Right lobe of liver (tissue), 6 donors: ENCODE data around the gene ZNF142. TPM values are rescaled to one million over a fixed set of nuclear protein-coding genes. Genes with fewer than 3 reads are reported as not detected.
A peak's percentile ranks its signal among the peaks of the same experiment; 100 is the strongest.

ENCODE experiments used
- ATAC-seq, 4 donors: fragments of 200-7000 bp; cut with Tn5 transposase; one replicate each; pipeline ENCODE4 v1.9.1; 2020; ENCODE audit warnings: mild to moderate bottlenecking in 4 of 4, moderate library complexity in 4 of 4
- DNase-seq, 3 donors: peaks; one replicate each; pipeline ENCODE4 v3.0.0-alpha.2; 2020
- H3K27ac ChIP-seq, 3 donors: fragments of 200-600 bp; one replicate each; pipeline ENCODE4 v1.8.0; 2022
- H3K27me3 ChIP-seq, 2 donors: fragments of 200-600 bp; one replicate each; pipeline ENCODE4 v1.8.0; 2022
- H3K36me3 ChIP-seq, 4 donors: fragments of 200-600 bp; sonication (generic) in 1 of 4; one replicate each; pipeline versions ENCODE4 v1.5.1 to v1.8.0; 2017 to 2022; ENCODE audit warnings: control low read depth in 1 of 4
- H3K4me1 ChIP-seq, 4 donors: fragments of 200-600 bp; sonication (generic) in 1 of 4; one replicate each; pipeline versions ENCODE4 v1.5.1 to v1.8.0; 2017 to 2022; ENCODE audit warnings: control low read depth in 1 of 4
- H3K4me3 ChIP-seq, 3 donors: fragments of 200-600 bp; one replicate each; pipeline ENCODE4 v1.8.0; 2022
- H3K9me3 ChIP-seq, 4 donors: fragments of 200-600 bp; sonication (generic) in 1 of 4; one replicate each; pipeline versions ENCODE4 v1.5.1 to v1.8.0; 2017 to 2022; ENCODE audit warnings: control low read depth in 1 of 4
- POLR2A ChIP-seq: fragments of 450-650 bp; IDR thresholded peaks from one replicate; pipeline ENCODE4 v1.6.1; 2017; ENCODE audit warnings: antibody characterized with exemption, mild to moderate bottlenecking
- WGBS: methylation state at CpG from one replicate; pipeline ENCODE4 v1.1.6; 2018; ENCODE audit warnings: low coverage, low lambda C conversion rate; ENCODE audit not compliant: insufficient coverage; ENCODE audit errors: missing lambda C conversion rate; 5-methylcytosine and 5-hydroxymethylcytosine counted together
- intact Hi-C, 2 donors: fragments of 100-400 bp; cut with DNase I; formaldehyde crosslinking; loops; one replicate each; pipeline versions ENCODE4 v1.11.2 to v1.14.1; 2022
- total RNA-seq, 6 experiments: library from RNA; depleted of rRNA in 2 of 6; stranded (reverse); fragments of >200 nt in 2 of 6; fragmentation: NEBNext Ultra II Directional in 3 of 6; extraction: Animal tissue kit (Norgen Biotek cat#: 25700) in 3 of 6; gene quantifications; one replicate each; pipeline versions ENCODE4 v1.1.0 to v1.2.4, GENCODE V29; 2016 to 2023
- TF ChIP-seq, protein P1 (sequence below), 4 donors: fragments of 200-600 bp in 3 of 4; fragments of 450-650 bp in 1 of 4; IDR thresholded peaks; one replicate each; pipeline versions ENCODE4 v1.5.1 to v1.8.0; 2016 to 2022; ENCODE audit warnings: antibody characterized with exemption in 4 of 4, mild to moderate bottlenecking in 2 of 4
- donor health status: DM: no; HTN: yes; CAD: no.
- donor health status: DM: no; HTN: no; CAD: no.
- donor health status: DM: no; HTN: no; CAD: no.
- donor health status: DM: no; HTN: yes; CAD: no.
- donor health status: DM: no; HTN: yes; CAD: no.

ZNF142 gene
- total RNA-seq, 6 experiments from 2014 or later: 7.1 to 12.5 (median 7.5) TPM

DNA sequence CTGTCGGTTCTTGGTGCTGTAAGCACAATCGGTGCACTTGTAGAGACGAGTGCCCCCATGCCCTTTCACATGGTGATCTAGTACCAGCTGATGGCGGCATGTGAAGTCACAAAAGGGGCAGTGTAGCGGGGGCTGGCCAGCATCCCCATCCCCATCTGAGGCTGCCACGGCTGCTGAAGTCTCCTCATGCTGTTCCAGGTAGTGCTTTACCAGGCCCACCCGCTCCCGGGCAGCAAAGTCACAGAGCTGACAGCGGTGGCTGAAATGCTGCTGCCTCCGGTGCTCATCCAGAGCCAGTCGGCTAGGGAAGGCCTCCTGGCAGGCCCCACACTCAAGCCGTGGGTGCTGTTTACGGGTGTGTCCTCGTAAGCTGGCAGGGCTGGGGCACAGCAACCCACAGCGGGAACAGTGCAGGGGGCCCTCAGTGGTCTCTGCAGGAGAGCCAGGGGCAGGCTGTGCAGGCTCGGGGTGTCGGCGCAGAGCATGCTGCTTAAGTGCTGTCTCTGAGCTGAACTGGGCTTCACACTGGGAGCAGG lies 17.2 kb downstream of the ZNF142 start:
- no peak for DNase-seq
- ATAC-seq: no peak
- peaks cover 5 to 59% (median 19%) of the 10 kb centered on the region in 4 donors for H3K36me3 ChIP-seq
- no peak overlapping the region for H3K4me3 ChIP-seq
- intact Hi-C loops: loop anchor here in 1 of 2 donors (10.0 kb wide), 1 partner anchor 47 kb away; no protein-coding TSS in a partner anchor
- H3K9me3 ChIP-seq: no peaks in the 10 kb centered on the region
- WGBS: no CpG with 5 or more reads among the region's 18 CpGs
- no peak overlapping the region for H3K27ac ChIP-seq
- TF ChIP-seq, protein P1, sequence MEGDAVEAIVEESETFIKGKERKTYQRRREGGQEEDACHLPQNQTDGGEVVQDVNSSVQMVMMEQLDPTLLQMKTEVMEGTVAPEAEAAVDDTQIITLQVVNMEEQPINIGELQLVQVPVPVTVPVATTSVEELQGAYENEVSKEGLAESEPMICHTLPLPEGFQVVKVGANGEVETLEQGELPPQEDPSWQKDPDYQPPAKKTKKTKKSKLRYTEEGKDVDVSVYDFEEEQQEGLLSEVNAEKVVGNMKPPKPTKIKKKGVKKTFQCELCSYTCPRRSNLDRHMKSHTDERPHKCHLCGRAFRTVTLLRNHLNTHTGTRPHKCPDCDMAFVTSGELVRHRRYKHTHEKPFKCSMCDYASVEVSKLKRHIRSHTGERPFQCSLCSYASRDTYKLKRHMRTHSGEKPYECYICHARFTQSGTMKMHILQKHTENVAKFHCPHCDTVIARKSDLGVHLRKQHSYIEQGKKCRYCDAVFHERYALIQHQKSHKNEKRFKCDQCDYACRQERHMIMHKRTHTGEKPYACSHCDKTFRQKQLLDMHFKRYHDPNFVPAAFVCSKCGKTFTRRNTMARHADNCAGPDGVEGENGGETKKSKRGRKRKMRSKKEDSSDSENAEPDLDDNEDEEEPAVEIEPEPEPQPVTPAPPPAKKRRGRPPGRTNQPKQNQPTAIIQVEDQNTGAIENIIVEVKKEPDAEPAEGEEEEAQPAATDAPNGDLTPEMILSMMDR (IDR thresholded peaks at IDR 0.05): no peak
- no peak for TF ChIP-seq POLR2A
- H3K4me1 ChIP-seq: peaks cover 0 to 19% (median 0%) of the 10 kb centered on the region in 4 donors
- no peaks in the 10 kb centered on the region for H3K27me3 ChIP-seq

DNA sequence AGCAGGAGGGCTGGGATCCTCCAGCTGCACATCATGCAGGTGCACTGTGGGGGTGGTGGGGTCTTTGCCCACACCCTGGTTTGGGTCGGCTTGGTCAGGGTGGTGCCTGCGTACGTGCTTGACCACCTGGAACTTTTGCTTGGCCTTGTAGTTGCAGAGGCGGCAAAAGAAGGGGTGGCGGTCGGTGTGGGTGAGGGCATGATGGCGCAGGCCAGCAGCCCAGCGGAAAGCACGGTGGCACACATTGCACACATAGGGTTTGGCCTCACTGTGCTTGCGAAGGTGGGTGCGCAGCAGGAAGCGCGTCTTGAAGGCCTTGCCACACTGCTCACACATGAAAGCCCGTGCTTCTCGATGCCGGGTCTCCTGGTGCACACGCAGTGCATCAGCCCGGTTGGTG lies 21.1 kb downstream of the ZNF142 start:
- Histone ChIP-seq H3K9me3 (no peaks in the 10 kb centered on the region), H3K4me1 (no peaks in the 10 kb centered on the region), H3K27me3 (no peaks in the 10 kb centered on the region), H3K27ac (no peak overlapping the region), H3K36me3 (peaks cover 0 to 61% (median 23%) of the 10 kb centered on the region in 4 donors), H3K4me3 (no peak overlapping the region)
- WGBS: 88% methylated on average over 5 of the region's 18 CpGs
- no peak for TF ChIP-seq POLR2A
- TF ChIP-seq, protein P1 (IDR thresholded peaks at IDR 0.05): no peak
- intact Hi-C loops: no loop called here
- no peak for DNase-seq
- ATAC-seq: no peak

DNA sequence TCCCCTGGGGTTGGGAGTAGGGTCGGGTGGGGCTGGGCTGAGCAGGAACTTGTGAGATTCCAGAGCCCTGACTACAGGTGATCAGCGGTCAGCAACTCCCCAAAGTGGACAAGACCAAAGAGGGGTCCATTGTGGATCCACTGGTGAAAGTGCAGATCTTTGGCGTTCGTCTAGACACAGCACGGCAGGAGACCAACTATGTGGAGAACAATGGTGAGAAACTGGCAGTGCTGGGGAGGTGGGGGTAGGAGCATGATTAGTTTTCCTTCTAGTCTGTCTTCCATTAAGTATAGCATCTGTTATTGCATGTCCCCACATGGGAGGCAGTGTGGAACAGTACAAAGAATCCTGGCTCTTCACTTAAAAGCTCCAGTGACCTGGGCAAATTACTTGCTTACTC lies 23.7 kb downstream of the ZNF142 start:
- H3K27ac ChIP-seq: no peak overlapping the region
- 100% methylated on average over 5 of the region's 5 CpGs for WGBS
- DNase-seq (no peak), ATAC-seq (no peak)
- H3K4me1 ChIP-seq: no peaks in the 10 kb centered on the region
- H3K36me3 ChIP-seq: peaks cover 0 to 60% (median 23%) of the 10 kb centered on the region in 4 donors
- H3K9me3 ChIP-seq: no peaks in the 10 kb centered on the region
- no peak for TF ChIP-seq POLR2A
- TF ChIP-seq, protein P1 (IDR thresholded peaks at IDR 0.05): no peak
- intact Hi-C loops: no loop called here
- H3K27me3 ChIP-seq: no peaks in the 10 kb centered on the region
- no peak overlapping the region for H3K4me3 ChIP-seq

DNA sequence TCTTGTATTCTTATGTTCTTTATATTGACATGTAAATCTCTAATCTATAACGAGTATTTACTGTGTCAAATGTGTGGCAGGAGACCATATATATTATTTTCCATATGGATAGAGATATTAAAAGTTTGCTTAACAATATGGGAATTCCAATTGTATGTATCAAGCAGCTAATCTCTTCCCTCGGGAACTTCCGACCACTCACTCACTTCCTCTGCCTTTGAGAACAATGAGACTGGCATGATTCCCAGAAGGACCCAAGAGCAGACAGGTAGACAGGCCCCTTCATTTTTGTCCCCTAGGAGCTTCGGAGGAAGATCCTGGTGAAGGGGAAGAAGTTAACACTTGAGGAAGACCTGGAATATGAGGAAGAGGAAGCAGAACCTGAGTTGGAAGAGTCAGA lies 27.6 kb downstream of the ZNF142 start:
- no peak for DNase-seq
- TF ChIP-seq, protein P1 (IDR thresholded peaks at IDR 0.05): no peak
- intact Hi-C loops: no loop called here
- no peaks in the 10 kb centered on the region for H3K27me3 ChIP-seq
- peak in 1 of 4 donors; percentile 41 for ATAC-seq
- H3K27ac ChIP-seq: no peak overlapping the region
- no peaks in the 10 kb centered on the region for H3K9me3 ChIP-seq
- 60% methylated on average over 4 of the region's 4 CpGs for WGBS
- peaks cover 0 to 27% (median 8%) of the 10 kb centered on the region in 4 donors for H3K36me3 ChIP-seq
- no peaks in the 10 kb centered on the region for H3K4me1 ChIP-seq
- H3K4me3 ChIP-seq: no peak overlapping the region
